NCI-H510A (cell line): ENCODE measurements around the gene PIGH.
"Not testable (repeated sequence)": the region's sequence is repeated elsewhere in the genome, so short reads cannot be mapped to it uniquely, and the experiment has no call there.

Experiments
- DNase-seq: peaks from one replicate; lab custom pipeline; 2025; lab: John Stamatoyannopoulos, UW

Gene PIGH

GRCh38 chr14:67599698-67600561, at the start of gene PIGH:
PIGH (minus strand) TSS chr14:67600268; CDS start chr14:67600203, 65 bp downstream.
- DNase-seq = peak; percentile 78

GRCh38 chr14:67646131-67646530, 46.1 kb upstream of the PIGH start:
- no peak for DNase-seq

GRCh38 chr14:67645414-67645813, 45.3 kb upstream of the PIGH start:
- DNase-seq = no peak

GRCh38 chr14:67644428-67644827, 44.4 kb upstream of the PIGH start:
- no peak for DNase-seq

GRCh38 chr14:67643713-67644112, 43.6 kb upstream of the PIGH start:
- no peak for DNase-seq

GRCh38 chr14:67641902-67642749, 42.1 kb upstream of the PIGH start:
- no peak for DNase-seq

GRCh38 chr14:67641480-67641879, 41.4 kb upstream of the PIGH start:
- DNase-seq = no peak

GRCh38 chr14:67638642-67639041, 38.6 kb upstream of the PIGH start:
- no peak for DNase-seq

GRCh38 chr14:67636361-67636919, 36.4 kb upstream of the PIGH start:
- peak; percentile 49 for DNase-seq

GRCh38 chr14:67633451-67634147, 33.5 kb upstream of the PIGH start:
- DNase-seq = no peak

- DNase-seq = no peak
Observed at GRCh38 chr14:67630938-67631337, 30.9 kb upstream of the PIGH start.

- no peak for DNase-seq
Observed at GRCh38 chr14:67630186-67630585, 30.1 kb upstream of the PIGH start.

GRCh38 chr14:67627519-67627918, 27.5 kb upstream of the PIGH start:
- DNase-seq = no peak

GRCh38 chr14:67626131-67626530, 26.1 kb upstream of the PIGH start:
- DNase-seq = not testable (repeated sequence)

- peak; percentile 12 for DNase-seq
Observed at GRCh38 chr14:67623114-67623513, 23.0 kb upstream of the PIGH start.

- DNase-seq = peak; percentile 35
Observed at GRCh38 chr14:67622675-67623074, 22.6 kb upstream of the PIGH start.

- DNase-seq = peak; percentile 20
Observed at GRCh38 chr14:67620217-67620785, 20.2 kb upstream of the PIGH start.

GRCh38 chr14:67619446-67620216, 19.6 kb upstream of the PIGH start, which contains the start of gene ARG2:
ARG2 (plus strand) TSS chr14:67619920; CDS start chr14:67619978, 58 bp downstream.
- peak; percentile 96 for DNase-seq

- DNase-seq = peak; percentile 30
Observed at GRCh38 chr14:67618617-67619063, 18.6 kb upstream of the PIGH start.

GRCh38 chr14:67610491-67610890, 10.4 kb upstream of the PIGH start:
- DNase-seq = no peak
